ENCODE measurements around the gene WDR90.

DNA sequence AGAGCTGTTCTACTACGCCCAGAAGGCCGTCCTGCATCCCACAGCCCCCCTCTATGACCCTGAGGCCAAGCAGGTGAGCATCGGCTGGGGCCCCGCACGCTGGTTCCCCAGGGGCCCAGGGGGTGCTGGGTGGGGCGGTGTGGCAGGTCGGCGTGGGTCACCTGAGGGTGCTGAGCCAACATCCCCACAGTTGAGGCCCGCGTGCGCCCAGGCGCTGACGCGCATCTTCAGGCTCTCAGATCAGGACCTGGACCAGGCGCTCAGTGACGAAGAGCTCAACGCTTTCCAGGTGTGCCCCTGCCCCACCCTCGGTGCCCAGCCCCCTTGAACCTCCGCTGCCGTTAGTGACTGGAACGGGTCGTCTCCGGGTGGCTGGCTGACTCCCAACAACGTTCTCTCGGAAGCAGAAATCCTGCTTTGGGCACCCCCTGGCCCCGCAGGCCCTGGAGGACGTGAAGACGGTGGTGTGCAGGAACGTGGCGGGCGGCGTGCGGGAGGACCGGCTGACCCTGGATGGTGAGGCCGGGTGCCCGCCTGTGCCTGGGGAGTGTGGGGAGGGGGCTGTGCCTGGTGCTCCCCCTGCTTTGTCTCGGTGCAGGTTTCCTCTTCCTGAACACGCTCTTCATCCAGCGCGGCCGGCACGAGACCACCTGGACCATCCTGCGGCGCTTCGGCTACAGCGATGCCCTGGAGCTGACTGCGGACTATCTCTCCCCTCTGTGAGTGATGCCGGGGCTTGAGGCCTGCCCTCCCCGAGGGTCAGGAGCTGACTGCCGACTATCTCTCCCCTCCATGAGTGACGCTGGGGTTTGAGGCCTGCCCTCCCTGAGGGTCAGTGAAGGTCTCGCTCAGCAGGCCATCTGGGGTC lies 21.6 kb downstream of the WDR90 start:
- no peak for TF ChIP-seq GATA3 (IDR thresholded peaks at IDR 0.05; ENCODE audit: low read depth, low read length)
- TF ChIP-seq GATA2 (IDR thresholded peaks at IDR 0.05; ENCODE audit: low read depth, low read length), result no peak

Measured in SH-SY5Y (cell line).